ENCODE results near the gene VMP1.
"Not testable (repeated sequence)": the region's sequence is repeated elsewhere in the genome, so short reads cannot be mapped to it uniquely, and the experiment has no call there.

The VMP1 gene

DNA sequence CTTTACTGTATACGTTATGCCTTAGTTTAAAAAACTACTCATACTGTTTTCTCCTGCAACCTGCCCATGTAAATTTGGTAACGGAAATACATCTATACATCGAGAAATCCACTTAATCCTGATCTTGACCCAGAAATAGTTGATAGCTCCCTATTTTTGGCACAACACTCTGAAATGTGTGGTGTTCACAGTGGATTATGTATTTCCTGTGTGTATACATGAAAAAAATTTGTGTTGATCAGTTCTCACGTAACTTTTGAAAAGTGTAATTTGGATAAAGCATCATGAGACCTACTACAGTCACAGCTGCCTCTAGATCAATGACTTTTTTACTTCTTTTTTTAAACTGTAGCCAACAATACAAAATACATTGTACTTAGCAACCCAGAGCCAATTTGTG, 90.7 kb downstream of the VMP1 start:
- no peak for DNase-seq (ENCODE audit: low read depth)
- H3K4me3 ChIP-seq (ENCODE audit: low read depth, low read length), result no peak overlapping the region
- TF ChIP-seq, protein P1, sequence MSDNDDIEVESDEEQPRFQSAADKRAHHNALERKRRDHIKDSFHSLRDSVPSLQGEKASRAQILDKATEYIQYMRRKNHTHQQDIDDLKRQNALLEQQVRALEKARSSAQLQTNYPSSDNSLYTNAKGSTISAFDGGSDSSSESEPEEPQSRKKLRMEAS (IDR thresholded peaks at IDR 0.05; ENCODE audit: low read depth, low read length), result no peak
- TF ChIP-seq, protein P2, sequence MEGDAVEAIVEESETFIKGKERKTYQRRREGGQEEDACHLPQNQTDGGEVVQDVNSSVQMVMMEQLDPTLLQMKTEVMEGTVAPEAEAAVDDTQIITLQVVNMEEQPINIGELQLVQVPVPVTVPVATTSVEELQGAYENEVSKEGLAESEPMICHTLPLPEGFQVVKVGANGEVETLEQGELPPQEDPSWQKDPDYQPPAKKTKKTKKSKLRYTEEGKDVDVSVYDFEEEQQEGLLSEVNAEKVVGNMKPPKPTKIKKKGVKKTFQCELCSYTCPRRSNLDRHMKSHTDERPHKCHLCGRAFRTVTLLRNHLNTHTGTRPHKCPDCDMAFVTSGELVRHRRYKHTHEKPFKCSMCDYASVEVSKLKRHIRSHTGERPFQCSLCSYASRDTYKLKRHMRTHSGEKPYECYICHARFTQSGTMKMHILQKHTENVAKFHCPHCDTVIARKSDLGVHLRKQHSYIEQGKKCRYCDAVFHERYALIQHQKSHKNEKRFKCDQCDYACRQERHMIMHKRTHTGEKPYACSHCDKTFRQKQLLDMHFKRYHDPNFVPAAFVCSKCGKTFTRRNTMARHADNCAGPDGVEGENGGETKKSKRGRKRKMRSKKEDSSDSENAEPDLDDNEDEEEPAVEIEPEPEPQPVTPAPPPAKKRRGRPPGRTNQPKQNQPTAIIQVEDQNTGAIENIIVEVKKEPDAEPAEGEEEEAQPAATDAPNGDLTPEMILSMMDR (IDR thresholded peaks at IDR 0.05; ENCODE audit: low read depth, low read length), result no peak
- no peak for TF ChIP-seq MYC (IDR thresholded peaks at IDR 0.05; ENCODE audit: low read depth, low read length)
- no peak for TF ChIP-seq POLR2A (IDR thresholded peaks at IDR 0.05; ENCODE audit: extremely low read depth, insufficient read length)

DNA sequence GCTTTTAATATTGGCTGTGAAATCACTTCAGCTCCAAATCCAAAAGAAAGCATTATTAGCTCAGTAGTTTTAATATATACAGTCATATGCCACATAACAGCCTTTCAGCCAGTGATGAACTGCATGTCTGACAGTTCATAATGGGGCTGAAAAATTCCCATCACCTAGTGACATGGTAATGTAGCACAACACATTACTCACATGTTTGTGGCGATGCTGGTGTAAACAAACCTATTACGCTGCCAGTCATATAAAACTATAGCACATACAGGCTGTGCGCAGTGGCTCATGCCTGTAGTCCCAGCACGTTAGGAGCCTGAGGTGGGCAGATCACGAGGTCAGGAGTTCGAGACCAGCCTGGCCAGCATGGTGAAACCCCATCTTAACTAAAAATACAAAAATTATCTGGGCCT, 93.1 kb downstream of the VMP1 start:
- TF ChIP-seq, protein P2 (IDR thresholded peaks at IDR 0.05; ENCODE audit: low read depth, low read length), result no peak
- TF ChIP-seq POLR2A (IDR thresholded peaks at IDR 0.05; ENCODE audit: extremely low read depth, insufficient read length) (no peak), MYC (IDR thresholded peaks at IDR 0.05; ENCODE audit: low read depth, low read length) (no peak)
- TF ChIP-seq, protein P1 (IDR thresholded peaks at IDR 0.05; ENCODE audit: low read depth, low read length), result no peak
- DNase-seq (ENCODE audit: low read depth), result no peak
- H3K4me3 ChIP-seq (ENCODE audit: low read depth, low read length), result no peak overlapping the region

DNA sequence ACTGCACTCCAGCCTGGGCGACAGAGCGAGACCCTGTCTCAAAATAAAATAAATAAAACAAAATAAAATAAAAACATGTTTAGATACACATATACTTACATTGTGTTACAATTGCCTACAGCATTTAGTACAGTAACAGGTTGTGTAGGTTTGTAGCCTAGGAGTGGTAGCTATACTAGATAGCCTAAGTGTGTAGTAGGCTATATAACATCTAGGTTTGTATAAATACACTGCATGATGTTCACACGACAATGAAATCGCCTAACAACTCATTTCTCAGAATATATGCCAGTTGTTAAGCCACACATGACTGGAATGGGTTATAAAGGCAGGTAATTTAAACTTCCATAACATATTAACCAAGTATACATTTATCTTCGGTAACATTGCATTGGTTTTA, 94.7 kb downstream of the VMP1 start:
- no peak for DNase-seq (ENCODE audit: low read depth)
- no peak overlapping the region for H3K4me3 ChIP-seq (ENCODE audit: low read depth, low read length)
- TF ChIP-seq, protein P2 (IDR thresholded peaks at IDR 0.05; ENCODE audit: low read depth, low read length), result no peak

DNA sequence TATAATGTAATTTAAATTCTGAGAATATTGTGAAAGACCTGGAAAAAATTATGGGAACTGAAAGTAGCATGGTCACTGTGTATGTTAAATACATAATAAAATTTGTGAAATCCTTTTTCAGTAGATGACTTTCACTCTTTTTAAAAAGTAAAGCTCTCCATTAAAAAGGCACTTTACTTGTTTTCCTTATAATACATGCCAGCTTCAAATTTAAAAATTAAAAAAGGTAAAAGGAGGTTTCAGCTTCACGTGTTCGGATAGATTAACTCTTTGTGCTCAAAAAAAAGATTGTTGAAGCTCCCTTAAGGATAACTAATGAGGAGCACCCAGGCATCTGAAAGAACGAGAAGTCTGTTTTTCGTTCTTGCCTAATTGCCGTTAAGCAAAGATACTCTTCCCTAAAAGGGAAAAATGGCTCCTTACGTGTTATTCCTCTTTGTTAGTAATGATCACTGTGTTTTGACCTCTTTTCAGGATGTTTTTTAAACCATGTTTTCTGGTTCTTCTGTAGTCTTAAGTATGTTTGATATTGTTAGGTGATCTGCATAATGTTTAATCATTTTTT, 97.5 kb downstream of the VMP1 start:
- no peak for TF ChIP-seq MYC (IDR thresholded peaks at IDR 0.05; ENCODE audit: low read depth, low read length)
- TF ChIP-seq, protein P1 (IDR thresholded peaks at IDR 0.05; ENCODE audit: low read depth, low read length), result peak; percentile 21; the same call in 1 of the 2 replicates
- DNase-seq (ENCODE audit: low read depth), result peak; percentile 82
- H3K4me3 ChIP-seq (ENCODE audit: low read depth, low read length), result peak overlapping the region; percentile 35

DNA sequence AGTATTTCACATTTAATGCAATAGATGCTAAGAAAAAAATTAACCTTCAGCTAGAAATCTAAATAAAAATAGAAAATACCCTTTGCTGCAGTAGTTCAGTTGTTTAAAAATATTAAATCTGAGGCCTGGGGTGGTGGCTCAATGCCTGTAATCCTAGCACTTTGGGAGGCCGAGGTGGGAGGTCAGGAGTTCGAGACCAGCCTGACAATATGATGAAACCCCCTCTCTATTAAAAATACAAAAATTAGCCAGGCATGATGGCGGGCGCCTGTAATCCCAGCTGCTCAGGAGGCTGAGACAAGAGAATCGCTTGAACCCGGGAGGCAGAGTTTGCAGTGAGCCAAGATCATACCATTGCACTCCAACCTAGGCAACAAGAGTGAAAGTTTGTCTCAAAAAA, 98.9 kb downstream of the VMP1 start:
- H3K4me3 ChIP-seq (ENCODE audit: low read depth, low read length); DNase-seq (ENCODE audit: low read depth): not testable (repeated sequence)

DNA sequence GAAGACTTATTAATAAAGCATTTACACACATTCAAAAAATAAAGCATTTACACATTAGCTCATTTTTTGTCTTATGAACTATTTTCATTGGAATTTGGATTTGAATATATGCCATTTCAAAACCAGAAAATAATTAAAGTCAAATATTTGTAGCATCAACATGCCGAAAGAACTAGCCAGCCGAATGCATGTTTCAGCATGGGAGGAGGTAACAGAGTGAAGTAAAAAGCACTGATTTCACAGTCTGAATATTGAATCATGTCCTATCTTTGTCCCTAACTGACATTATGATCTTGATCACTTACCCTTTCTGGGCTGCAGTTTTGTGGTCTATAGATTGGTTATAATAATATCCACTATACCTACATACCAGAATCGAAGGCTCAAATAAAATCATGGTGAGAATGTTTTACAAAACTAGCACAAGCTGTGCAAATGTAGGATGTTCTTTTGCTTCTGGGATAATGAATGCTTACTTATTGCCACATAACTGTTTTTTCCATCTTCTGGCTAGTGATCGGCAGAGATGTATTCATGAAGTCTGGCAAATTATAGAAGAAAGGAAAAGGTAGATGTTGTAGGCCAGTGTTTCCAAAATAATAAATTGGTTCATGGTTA, 100.5 kb downstream of the VMP1 start:
- H3K4me3 ChIP-seq (ENCODE audit: low read depth, low read length), result no peak overlapping the region
- no peak for DNase-seq (ENCODE audit: low read depth)

More for the DNA sequence above, 100.5 kb downstream of the VMP1 start:
- no peak for TF ChIP-seq MYC (IDR thresholded peaks at IDR 0.05; ENCODE audit: low read depth, low read length)
- TF ChIP-seq, protein P1 (IDR thresholded peaks at IDR 0.05; ENCODE audit: low read depth, low read length), result no peak
- TF ChIP-seq POLR2A (IDR thresholded peaks at IDR 0.05; ENCODE audit: extremely low read depth, insufficient read length), result no peak
- TF ChIP-seq, protein P2 (IDR thresholded peaks at IDR 0.05; ENCODE audit: low read depth, low read length), result no peak

Measured in NB4 (cell line).